GM10847 (cell line): Measurements from ENCODE around the gene MAP6.

ENCODE experiments used
- POLR2A ChIP-seq: IDR thresholded peaks from 2 replicates; pipeline ENCODE4 v1.6.1; 2011; ENCODE audit not compliant: insufficient read length; ENCODE audit errors: extremely low read depth

The MAP6 gene

GRCh38 chr11:75562048-75562835 is 106.6 kb downstream of the MAP6 start, which contains the start of gene SERPINH1:
TSS of gene SERPINH1 (plus strand) at chr11:75562253. CDS start at chr11:75566350, 4,097 bp downstream.
- peak; percentile 66 for TF ChIP-seq POLR2A

- no peak for TF ChIP-seq POLR2A
These were observed 107.3 kb downstream of the MAP6 start for GRCh38 chr11:75561426-75562047.

DNA sequence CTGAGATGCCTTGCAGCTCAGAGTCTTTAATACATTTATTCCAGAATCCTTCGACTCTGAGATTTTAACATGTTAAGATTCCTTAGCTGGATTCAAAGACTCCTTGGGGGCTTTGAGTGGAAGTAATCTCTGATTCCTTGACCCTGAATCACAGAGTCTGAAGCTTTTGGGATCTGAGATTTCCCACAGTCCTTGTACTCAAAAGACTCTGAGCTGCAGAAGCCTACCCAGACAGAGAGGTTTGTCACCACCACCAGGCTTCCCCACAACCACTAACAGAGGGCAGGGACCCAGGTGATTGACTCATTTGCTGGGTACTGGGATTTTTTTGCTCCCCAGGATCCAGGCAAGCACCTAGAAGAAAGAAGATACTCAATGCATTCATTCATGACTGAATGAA is 108.2 kb downstream of the MAP6 start:
- TF ChIP-seq POLR2A = no peak

GRCh38 chr11:75558939-75559843 is 109.6 kb downstream of the MAP6 start:
- TF ChIP-seq POLR2A = no peak

- TF ChIP-seq POLR2A = no peak
These were observed 111.0 kb downstream of the MAP6 start for GRCh38 chr11:75557666-75558494.

- no peak for TF ChIP-seq POLR2A
These were observed 112.6 kb downstream of the MAP6 start for GRCh38 chr11:75556275-75556674.

DNA sequence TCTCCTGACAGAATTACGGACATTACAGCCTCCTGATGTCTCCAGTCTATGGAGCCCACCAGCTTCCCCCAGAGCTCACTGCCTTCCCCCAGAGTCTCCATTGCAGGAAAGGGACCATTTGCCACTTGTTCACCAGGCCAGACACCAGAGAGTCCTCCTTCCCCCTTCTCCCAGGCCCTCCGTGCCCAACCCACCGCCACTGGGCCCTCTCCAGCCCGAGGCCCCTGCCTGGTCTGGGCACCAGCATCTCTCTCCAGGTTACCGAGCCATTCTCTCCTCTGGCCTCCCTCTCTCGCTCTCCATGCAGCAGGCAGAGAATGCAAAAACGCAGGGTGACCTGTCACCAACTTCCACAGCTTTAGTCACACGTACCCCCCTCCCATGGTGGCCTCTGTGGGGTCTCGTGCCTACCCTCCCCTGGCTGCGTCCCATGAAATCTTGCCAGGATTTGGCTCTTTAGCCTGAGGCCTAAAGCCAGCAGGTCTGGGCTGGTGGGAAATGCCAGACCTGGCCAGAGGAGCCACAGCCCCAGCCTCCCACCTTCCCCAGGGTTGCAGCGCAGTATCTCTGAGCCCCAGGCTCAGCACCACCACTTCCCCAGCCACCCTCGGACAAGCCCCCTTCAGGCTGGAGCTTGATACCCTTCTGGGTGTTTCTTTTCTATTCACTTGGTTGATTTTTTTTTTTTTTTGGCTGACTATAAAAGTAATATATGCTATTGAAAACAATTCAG is 113.6 kb downstream of the MAP6 start:
- TF ChIP-seq POLR2A = no peak

GRCh38 chr11:75554258-75555022 is 114.4 kb downstream of the MAP6 start:
- TF ChIP-seq POLR2A = no peak

DNA sequence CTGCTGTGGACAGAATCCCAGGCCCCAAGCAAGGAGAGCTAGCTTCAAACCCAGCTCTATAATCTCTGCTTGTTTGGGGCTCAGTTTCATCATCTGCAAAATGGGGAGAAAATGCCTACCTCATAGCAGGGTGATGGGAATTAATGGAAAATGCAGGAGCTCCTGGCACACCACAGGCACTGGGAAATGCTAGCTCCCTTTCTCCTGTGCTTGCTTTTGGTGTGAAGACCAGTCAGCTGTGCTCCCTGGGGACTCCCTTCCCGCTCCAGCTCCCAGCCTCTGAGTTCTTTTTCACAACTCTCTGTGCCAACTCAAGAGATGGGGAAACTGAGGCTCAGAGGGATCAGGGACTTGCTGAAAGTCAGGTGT is 115.0 kb downstream of the MAP6 start:
- TF ChIP-seq POLR2A = no peak

DNA sequence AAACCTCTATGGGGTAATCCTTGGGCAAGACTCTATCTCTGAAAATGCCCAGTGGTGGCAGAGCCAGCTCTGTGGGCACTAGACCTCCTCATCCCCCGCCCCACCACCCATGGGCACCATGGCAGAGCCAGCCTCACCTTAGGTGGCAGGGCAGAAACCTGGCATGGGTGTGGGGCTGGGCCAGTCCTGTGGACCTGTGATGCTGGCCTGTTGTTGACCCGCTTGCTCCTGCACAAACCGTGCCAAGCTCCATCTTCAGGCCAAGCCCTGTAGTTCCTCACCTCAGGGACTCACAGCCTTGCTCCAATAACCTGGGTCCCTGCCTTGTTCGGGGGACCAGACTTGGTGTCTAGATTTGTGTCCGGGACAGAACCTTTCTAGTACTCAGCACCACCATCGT is 115.7 kb downstream of the MAP6 start:
- TF ChIP-seq POLR2A = no peak

DNA sequence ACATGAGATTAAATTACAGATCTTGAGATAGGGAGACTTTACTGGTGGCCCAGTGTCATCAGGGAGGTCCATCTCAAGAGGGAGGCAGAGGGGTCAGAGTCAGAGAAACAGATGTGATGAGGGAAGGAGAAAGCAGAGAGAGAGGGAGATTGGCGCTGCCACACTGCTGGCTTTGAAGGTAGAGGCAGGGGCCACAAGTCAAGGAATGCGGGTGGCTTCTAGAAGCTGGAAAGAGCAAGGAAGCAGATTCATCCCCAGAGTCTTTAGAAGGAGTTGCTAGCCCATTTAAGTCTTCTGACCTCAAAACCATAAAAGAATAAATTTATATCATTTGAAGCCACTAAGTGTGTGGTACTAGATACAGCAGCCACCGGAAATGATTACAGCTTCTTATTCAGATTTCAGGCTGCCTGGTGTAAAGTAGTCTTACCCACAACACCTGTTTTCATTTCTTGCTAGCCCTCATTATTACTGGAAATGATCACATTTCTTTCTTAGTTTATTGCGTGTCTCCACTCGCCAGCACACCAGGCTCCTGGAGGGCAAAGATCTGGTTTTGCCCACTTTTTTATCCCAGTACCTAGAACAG is 119.4 kb downstream of the MAP6 start:
- no peak for TF ChIP-seq POLR2A

GRCh38 chr11:75548595-75549272 is 120.1 kb downstream of the MAP6 start:
- TF ChIP-seq POLR2A = no peak
